DND-41 (cell line): ENCODE results near the gene TRIM2.

Source experiments
- ATAC-seq: fragments of 200-7000 bp; cut with Tn5 transposase; 3 replicates; pipeline ENCODE4 v1.9.1; 2021; ENCODE audit warnings: low read depth; ENCODE audit not compliant: insufficient read depth
- DNase-seq: peaks from one replicate; pipeline ENCODE4 v3.0.0-alpha.2; 2020
- H2AFZ ChIP-seq: 2 replicates; pipeline ENCODE4 v1.6.0; 2012; ENCODE audit warnings: low read depth, low read length
- H3K27ac ChIP-seq: 2 replicates; pipeline ENCODE4 v1.5.1; 2012; ENCODE audit warnings: low read length, inconsistent platforms
- H3K27me3 ChIP-seq: fragments of 200-600 bp; sonication (generic); 2 replicates; pipeline ENCODE4 v1.6.0; 2012; ENCODE audit warnings: low read length, mild to moderate bottlenecking, inconsistent platforms; ENCODE audit not compliant: insufficient read depth, poor library complexity
- H3K36me3 ChIP-seq: 2 replicates; pipeline ENCODE4 v1.5.1; 2012; ENCODE audit warnings: low read length, inconsistent platforms; ENCODE audit not compliant: insufficient read depth
- H3K4me1 ChIP-seq: 2 replicates; pipeline ENCODE4 v1.5.1; 2012; ENCODE audit warnings: mild to moderate bottlenecking, low read length; ENCODE audit not compliant: insufficient read depth
- H3K4me2 ChIP-seq: 2 replicates; pipeline ENCODE4 v1.6.0; 2012; ENCODE audit warnings: mild to moderate bottlenecking, moderate library complexity, low read length, inconsistent platforms; ENCODE audit not compliant: insufficient read depth
- H3K4me3 ChIP-seq, 2 experiments: fragments of 200-600 bp in 1 of 2; shearing (Covaris generic) in 1 of 2; 2 replicates each; pipeline ENCODE4 v1.5.1; 2012 to 2016; ENCODE audit warnings: inconsistent platforms in 2 of 2, low read length in 2 of 2, mild to moderate bottlenecking in 2 of 2, low read depth in 1 of 2, moderate library complexity in 1 of 2
- H3K79me2 ChIP-seq: 2 replicates; pipeline ENCODE4 v1.6.0; 2012; ENCODE audit warnings: low read length, inconsistent platforms; ENCODE audit not compliant: insufficient read depth
- H3K9ac ChIP-seq: 2 replicates; pipeline ENCODE4 v1.6.0; 2012; ENCODE audit warnings: low read depth, mild to moderate bottlenecking, inconsistent platforms, low read length, moderate library complexity
- H3K9me3 ChIP-seq: 2 replicates; pipeline ENCODE4 v1.5.1; 2012; ENCODE audit warnings: low read length, moderate library complexity, mild to moderate bottlenecking, inconsistent platforms; ENCODE audit not compliant: insufficient read depth, severe bottlenecking
- H4K20me1 ChIP-seq: 2 replicates; pipeline ENCODE4 v1.6.0; 2012; ENCODE audit warnings: low read length; ENCODE audit not compliant: insufficient read depth
- CTCF ChIP-seq: IDR thresholded peaks from 2 replicates; pipeline ENCODE4 v1.5.1; 2012; ENCODE audit warnings: borderline replicate concordance, low read length, moderate library complexity, mild to moderate bottlenecking; ENCODE audit not compliant: poor library complexity, severe bottlenecking; ENCODE audit errors: extremely low read depth
- EZH2 ChIP-seq: IDR thresholded peaks from 3 replicates; pipeline ENCODE4 v1.6.1; 2012; ENCODE audit warnings: borderline replicate concordance, low read depth, mild to moderate bottlenecking, moderate library complexity, low read length, inconsistent platforms; ENCODE audit not compliant: severe bottlenecking

Gene TRIM2

DNA sequence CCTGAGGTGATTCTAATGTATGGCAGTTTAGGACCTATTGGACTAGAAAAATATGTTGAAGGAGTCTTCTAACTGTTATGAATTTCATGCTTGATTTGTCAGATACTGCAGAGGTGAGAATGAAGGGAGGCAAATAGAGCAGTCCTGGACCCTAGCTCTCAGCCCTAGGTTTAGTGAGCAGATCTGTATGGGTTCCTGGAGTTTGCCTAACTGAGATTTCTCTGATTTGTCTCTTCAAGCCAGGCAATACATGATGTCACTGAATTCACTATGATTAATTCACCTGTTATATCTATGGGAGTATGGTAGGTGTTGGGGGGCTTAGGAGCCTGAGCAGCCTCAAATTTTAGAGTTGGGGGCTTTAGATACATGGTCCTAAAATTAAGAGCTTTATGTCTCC is 142.9 kb downstream of the TRIM2 start:
- no peak for TF ChIP-seq CTCF
- TF ChIP-seq EZH2, result no peak
- no peak overlapping the region for H2AFZ ChIP-seq
- peak overlapping the region; percentile 99 for H3K9ac ChIP-seq
- DNase-seq, result no peak
- peaks cover 85% of the 10 kb centered on the region for H3K4me1 ChIP-seq
- H3K27me3 ChIP-seq, result no peaks in the 10 kb centered on the region
- peak overlapping the region; percentile 70 for H3K4me2 ChIP-seq
- peaks cover 93% of the 10 kb centered on the region for H3K79me2 ChIP-seq
- peaks cover 29% of the 10 kb centered on the region for H3K36me3 ChIP-seq
- peak overlapping the region; percentile 10 to 59; a peak in 3 of 4 replicates for H3K4me3 ChIP-seq
- H3K9me3 ChIP-seq, result no peaks in the 10 kb centered on the region
- peak overlapping the region; percentile 100 for H3K27ac ChIP-seq
- no peaks in the 10 kb centered on the region for H4K20me1 ChIP-seq
- no peak for ATAC-seq

DNA sequence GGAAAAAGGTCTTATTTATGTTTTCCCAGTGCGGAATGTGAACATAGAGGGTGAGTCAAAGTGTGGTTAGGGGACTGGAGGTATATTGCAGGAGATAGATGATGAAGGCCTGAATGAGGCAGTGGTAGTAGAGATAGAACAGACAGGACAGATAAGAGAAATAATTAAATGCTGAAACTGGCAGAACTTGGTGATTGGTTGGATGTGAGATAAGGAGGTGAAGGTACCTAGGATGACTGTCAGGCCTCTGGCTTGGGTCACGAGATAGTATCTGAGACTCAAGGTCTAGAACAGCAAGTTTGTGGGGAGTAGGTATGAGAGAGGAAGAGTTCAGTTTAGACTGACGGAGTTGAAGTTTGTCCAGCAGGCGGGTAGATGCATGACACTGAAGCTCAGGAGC is 143.8 kb downstream of the TRIM2 start:
- peak overlapping the region in 1 of 2 experiments; percentile 59; a peak in 2 of 4 replicates for H3K4me3 ChIP-seq
- ATAC-seq (peak; percentile 18; the same call in 2 of the 3 replicates), DNase-seq (peak; percentile 56)
- peak overlapping the region; percentile 99 for H3K9ac ChIP-seq
- H3K27me3 ChIP-seq, result no peaks in the 10 kb centered on the region
- TF ChIP-seq CTCF (peak; percentile 36), EZH2 (no peak)
- H2AFZ ChIP-seq, result no peak overlapping the region
- peaks cover 85% of the 10 kb centered on the region for H3K4me1 ChIP-seq
- peaks cover 93% of the 10 kb centered on the region for H3K79me2 ChIP-seq
- no peaks in the 10 kb centered on the region for H4K20me1 ChIP-seq
- H3K36me3 ChIP-seq, result peaks cover 37% of the 10 kb centered on the region
- H3K4me2 ChIP-seq, result peak overlapping the region; percentile 70
- H3K9me3 ChIP-seq, result no peaks in the 10 kb centered on the region
- peak overlapping the region; percentile 100 for H3K27ac ChIP-seq

- Histone ChIP-seq H2AFZ (no peak overlapping the region), H3K27ac (peak overlapping the region; percentile 100), H4K20me1 (no peaks in the 10 kb centered on the region), H3K9ac (peak overlapping the region; percentile 1; the same call in 1 of the 2 replicates), H3K4me3 (no peak overlapping the region), H3K79me2 (peaks cover 93% of the 10 kb centered on the region), H3K36me3 (peaks cover 41% of the 10 kb centered on the region), H3K4me1 (peaks cover 84% of the 10 kb centered on the region), H3K9me3 (no peaks in the 10 kb centered on the region), H3K4me2 (peak overlapping the region; percentile 70), H3K27me3 (no peaks in the 10 kb centered on the region)
- ATAC-seq (no peak), DNase-seq (no peak)
- TF ChIP-seq CTCF, result no peak
- TF ChIP-seq EZH2, result no peak
Observed at GRCh38 chr4:153349206-153349805, 145.1 kb downstream of the TRIM2 start.
